Measurements from ENCODE around the gene GPBP1L1.
A peak's percentile ranks its signal among the peaks of the same experiment; 100 is the strongest.
"Not testable (repeated sequence)": the region's sequence is repeated elsewhere in the genome, so short reads cannot be mapped to it uniquely, and the experiment has no call there.

GPBP1L1 gene, protein sequence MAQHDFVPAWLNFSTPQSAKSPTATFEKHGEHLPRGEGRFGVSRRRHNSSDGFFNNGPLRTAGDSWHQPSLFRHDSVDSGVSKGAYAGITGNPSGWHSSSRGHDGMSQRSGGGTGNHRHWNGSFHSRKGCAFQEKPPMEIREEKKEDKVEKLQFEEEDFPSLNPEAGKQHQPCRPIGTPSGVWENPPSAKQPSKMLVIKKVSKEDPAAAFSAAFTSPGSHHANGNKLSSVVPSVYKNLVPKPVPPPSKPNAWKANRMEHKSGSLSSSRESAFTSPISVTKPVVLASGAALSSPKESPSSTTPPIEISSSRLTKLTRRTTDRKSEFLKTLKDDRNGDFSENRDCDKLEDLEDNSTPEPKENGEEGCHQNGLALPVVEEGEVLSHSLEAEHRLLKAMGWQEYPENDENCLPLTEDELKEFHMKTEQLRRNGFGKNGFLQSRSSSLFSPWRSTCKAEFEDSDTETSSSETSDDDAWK

DNA sequence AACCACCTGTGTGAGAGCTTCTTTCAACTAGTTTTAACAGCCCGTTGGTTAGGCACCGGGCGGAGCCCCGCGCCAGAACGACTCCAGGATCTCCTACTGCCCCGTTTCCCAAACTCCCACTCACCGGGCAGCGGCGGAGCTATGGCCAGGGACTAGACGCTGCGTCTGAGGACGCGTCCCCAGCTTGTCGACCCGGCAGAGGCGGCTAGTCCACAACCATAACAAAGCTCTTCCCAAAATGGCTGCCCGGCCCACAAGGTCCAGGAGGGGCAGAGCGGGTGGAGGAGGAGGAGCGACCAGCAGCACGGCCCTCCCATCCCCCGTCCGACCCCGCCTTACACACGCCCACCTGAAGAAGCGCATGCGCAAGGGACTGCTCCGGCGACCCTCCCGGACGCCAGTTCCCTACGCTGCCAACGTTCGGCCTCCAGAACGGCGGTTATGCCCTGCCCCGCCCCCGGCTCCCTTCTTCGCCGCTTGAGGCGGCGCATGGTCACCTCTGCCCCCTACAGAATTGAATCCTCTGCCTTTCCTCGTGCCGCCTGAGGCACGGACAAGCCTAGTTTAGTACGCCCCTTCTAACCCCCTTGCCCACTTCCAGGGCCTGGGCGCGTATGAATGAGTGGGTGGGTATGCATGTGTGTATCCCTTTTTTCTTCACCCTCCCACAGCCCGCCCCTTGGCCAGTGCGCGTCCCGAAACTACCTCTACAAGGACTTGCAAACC is at the start of gene GPBP1L1:
Gene GPBP1L1, minus strand, starts transcription at position 246 of the 726 bp plus-strand sequence. CDS start 27,446 bp downstream, outside the sequence.
- peak; percentile 98 to 99 (median 98) for DNase-seq

DNA sequence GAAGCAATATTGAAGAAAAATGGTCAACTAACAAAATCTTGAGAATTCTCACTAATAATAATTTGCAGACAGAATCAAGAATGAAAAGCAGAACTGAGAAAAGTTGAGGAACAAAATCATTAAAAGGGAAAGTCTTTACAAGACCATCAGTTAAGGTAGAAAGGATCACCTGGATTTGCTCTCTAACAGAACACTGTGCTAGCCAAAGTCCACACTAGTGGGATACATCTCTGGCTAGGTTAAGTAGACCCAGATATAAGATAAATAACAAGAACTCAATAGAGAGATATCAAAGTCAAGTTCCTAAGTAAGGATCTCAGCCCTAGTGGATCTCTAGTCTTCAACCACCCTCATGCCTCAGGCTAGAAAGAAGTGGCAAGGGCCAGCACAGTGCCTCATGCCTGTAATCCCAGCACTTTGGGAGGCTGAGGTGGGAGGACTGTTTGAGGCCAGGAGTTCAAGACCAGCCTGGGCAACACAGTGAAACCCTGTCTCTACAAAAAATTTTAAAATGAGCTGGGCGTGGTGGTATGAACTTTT is 44.5 kb upstream of the GPBP1L1 start:
- DNase-seq: no peak

DNA sequence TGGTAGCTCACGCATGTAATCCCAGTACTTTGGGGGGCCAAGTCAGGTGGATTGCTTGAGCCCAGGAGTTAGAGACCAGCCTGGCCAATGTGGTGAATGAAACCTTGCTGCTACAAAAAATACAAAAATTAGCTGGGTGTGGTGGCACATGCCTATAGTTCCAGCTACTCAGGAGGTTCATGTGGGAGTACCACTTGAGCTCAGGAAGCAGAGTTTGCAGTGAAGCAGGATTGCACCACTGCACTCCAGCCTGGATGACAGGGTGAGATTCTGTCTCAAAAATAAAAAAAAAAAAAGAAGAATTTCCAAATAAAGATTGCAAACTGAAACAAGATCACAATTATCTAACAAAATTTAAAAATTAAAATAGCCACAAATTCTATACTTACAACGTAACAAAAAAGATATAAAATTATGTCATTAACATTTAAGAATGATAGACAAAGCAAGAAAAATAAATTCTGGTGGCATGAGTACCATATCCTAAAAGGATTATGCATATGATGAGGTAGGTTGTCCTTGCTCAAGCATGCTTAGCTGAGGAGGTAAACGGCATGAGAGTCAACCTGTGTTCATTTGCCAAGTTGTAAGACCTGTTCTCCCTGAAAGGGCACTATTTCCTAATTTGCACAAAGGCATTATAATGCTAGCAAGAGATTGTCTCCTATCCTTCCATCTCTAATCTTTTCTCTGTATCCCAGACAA is 43.9 kb upstream of the GPBP1L1 start:
- DNase-seq: peak; percentile 22 to 43 (median 26)

DNA sequence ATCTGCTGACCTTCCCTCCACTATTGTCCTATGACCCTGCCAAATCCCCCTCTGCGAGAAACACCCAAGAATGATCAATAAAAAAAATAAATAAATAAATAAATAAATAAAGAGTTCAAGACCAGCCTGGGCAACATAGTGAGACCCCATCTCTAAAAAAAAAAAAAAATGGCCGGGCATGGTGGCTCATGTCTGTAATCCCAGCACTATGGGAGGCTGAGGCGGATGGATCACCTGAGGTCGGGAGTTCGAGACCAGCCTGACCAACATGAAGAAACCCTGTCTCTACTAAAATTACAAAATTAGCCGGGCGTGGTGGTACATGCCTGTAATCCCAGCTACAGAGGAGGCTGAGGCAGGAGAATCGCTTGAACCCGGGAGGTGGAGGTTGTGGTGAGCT is 39.7 kb upstream of the GPBP1L1 start:
- not testable (repeated sequence) for DNase-seq

DNA sequence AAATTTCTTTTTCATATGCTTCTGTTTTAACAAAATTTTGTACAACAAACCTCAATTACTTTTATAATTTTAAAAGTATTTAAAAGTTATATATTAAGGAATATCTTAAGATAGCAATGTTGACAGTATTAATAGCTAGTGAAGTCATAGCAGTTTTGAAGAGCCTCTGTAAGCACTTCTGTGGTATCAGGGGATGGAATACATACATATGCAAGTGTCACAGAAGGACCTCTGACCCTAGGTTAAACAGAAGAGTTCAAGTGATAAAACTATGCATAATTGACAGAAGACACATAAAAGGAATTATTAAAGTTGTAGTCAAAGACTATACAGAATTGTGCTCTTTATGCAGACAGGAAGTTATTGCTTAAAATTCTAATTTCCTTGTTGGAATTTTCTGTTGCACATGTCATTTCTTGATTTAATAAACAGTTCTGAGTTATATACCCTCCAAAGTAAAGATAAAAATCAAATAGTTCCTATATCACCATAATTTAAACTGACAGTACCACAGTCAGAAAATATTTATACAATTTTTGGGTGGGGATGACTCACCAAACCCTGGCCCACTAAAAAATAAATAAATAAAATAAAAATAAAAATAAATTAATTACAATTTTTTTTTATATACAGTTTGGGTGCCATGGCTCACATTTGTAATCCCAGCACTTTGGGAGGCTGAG is 37.1 kb upstream of the GPBP1L1 start:
- peak in 2 of 3 donors; percentile 21 to 26 for DNase-seq

DNA sequence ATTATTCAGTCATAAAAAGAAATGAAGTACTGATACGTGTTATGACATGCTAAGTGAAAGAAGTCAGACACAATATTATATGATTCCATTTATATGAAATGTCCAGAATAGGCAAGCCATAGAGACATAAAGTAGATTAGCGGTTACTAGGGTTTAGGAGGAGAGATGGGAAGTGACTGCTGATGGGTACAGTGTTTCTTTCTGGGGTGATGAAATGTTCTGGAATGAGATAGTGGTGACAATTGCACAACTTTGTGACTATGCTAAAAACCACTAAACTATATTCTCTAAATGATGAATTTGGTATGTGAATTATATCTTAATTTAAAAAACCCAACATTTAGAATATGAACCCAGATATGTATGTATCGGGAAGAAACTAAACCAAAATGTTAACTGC is 36.5 kb upstream of the GPBP1L1 start:
- peak; percentile 40 to 70 (median 58) for DNase-seq

DNA sequence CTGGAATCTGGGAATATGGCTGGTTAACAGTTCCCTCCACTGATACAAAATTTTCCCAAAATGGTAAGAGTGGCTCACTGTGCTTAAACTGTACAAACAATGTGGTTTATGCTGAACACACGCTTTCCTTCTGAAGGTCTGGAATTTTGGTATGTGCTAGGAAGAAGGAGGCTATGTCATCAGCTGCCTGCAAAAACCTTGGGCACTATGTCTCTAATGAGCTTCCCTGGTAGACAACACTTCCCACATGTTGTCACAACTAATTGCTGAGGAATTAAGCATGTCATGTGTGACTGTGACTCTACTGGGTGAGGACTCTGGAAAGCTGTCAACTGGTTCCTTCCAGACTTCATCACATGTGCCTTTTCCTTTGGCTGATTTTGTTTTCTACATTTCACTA is 34.9 kb upstream of the GPBP1L1 start:
- DNase-seq: no peak

DNA sequence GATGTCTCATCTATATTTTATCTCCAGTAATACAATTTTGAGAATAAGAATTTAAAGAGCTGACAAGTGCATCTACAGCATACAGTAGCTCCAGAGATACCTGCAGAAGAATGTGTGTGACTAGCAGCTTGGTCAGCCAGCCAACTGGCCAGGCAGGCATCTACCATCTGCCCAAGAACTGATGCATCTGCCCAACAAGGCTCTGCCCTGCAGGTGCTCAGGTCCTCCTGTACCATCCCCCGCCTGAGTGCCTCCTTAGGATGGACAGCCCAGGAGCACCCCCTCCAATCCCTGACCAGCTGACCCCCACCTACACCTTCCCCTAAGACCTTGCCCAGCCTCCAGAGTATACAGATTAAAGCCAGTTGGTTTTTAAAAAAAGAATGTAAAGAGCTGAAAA is 32.0 kb upstream of the GPBP1L1 start:
- no peak for DNase-seq

DNA sequence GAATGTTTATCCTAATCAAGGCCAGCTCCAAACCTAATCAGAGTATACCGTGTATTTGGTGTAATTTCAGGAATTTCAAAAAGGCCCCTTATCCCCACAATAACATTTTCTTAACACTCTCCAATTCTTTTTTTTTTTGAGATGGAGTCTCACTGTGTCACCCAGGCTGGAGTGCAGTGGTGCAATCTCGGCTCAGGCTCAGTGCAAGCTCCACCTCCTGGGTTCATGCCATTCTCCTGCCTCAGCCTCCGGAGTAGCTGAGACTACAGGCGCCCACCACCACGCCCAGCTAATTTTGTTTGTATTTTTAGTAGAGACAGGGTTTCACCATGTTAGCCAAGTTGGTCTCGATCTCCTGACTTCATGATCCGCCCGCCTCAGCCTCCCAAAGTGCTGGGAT is 31.1 kb upstream of the GPBP1L1 start:
- not testable (repeated sequence) for DNase-seq

DNA sequence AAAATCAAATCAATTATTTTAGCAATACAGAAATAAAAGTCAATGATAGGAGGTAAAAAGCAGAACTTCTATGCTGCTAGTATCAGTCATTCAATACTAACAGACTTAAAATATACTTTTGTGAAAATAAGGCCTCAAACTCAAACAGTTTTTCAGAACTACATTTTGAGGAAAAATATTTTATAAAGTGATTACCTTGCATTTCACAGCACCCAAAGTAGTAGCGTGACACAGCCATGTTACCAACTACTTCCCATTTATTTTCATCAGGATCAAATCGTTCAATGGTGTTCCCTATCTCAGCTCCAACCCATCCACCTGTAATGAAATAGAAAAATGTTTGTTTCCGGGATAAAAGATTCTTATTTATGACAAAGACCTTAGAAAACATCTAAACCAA is 30.4 kb upstream of the GPBP1L1 start:
- no peak for DNase-seq

DNA sequence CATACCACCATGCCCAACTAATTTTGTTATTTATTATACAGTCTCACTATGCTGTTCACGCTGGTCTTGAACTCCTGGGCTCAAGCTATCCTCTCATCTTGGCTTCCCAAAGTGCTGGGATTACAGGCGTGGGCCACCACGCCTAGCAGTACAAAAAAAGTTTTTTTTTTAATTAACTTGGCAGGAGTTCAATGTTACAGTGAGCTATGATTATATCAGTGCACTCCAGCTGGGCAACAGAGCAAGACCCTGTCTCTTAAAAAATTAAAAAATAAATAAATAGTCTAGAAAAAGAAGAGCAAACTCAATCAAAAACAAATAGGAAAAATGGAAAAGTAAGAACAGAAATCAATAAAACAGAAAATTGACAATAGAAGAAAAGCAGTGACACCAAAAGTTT is 27.4 kb upstream of the GPBP1L1 start:
- DNase-seq: no peak

DNA sequence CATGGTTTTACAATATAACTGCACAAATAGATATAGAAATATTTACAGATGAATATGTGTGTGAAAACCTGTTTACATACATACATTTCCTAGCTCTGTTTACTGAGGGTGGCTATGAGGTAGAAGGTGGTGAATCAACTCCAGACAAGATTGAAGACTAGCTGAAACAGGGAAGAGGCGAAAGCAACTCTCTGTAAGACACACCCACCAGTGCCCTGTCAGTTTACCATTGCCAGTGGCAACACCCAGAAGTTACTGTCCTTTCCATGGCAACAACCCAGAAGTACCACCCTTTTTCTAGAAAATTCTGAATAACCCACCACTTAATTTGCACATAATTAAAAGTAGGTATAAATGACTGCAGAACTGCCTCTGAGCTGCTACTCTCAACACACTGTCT is 18.3 kb upstream of the GPBP1L1 start:
- no peak for DNase-seq

DNA sequence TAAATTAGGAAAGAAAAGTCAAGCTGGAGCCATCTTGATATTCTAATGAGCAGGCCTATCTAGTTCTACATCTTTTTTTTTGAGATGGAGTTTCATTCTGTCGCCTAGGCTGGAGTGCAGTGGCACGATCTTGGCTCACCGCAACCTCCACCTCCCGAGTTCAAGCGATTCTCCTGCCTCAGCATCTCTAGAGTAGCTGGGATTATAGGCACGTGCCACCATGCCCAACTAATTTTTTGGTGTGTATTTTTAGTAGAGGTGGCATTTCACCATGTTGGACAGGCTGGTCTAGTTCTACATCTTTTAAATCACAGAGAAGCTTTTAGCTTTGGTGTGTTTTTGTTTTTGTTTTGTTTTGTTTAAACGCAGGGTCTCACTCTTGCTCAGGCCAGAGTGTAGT is 8.5 kb upstream of the GPBP1L1 start:
- no peak for DNase-seq

DNA sequence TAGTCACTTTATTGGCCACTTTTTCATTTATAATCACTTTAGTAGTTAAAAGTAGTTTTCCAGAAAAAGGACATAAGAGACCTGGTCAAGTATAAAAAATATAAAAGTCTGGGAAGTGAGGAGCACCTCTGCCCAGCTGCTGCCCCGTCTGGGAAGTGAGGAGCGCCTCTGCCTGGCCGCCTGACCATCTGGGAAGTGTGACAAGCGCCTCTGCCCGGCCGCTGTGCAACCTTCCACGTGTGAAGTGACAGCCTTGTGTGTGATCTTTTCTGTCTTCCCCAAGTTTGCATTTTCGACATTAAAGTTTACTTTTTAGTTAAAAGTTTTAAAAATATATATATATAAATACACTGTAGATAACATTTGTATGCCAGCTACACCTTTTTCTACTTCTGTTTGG is 7.5 kb upstream of the GPBP1L1 start:
- DNase-seq: not testable (repeated sequence)

DNA sequence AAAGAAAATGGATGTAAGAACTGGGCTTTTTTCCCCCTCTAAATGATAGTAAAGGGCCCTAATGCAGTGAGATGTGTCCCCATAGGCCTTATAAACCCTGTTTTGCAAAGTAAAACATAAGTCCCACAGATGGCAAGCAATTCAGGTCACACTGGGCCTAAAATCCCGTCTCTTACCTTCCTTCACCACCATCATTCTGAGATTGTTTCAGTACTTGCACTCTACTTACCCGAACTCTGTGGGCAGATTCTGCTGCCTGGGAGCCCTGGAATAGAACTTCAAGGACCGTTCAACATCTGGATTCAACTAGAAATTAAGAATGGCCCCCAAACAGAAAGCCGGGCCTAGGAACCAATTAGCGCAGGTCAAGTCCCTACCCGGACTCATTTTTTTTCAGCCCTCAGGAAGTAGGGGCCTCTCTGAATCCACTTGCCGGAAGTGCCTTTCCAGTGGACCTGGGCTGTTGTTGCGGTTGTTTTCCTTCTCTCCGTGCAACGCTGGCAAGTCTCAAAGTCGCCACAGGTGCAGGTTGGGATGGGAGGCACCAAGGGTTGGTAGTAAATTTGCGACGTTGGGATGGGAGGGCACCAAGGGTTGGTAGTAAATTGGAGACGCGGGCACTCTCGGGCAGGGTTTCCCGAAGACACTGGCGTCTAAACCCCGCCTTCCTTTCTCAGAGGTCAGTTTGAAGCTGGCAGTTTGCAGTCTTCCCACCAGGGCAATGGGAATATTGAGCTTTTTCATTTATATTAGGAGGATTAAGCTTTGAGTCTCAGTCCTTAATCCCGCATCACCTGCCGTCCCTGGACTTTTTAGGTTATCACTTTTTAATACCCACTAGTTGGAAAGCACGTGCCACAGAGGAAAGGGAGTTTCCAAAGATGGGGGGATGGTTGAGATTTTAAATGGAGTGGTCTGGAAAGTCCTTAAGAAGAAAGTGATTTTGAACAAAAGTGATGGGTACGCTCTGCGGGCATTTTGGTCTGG is 1.7 kb upstream of the GPBP1L1 start, which contains the start of gene TMEM69:
Gene TMEM69, plus strand, starts transcription at position 428 of the 987 bp plus-strand sequence. CDS start 2,888 bp downstream, outside the sequence.
- DNase-seq: peak; percentile 88 to 92 (median 89)

DNA sequence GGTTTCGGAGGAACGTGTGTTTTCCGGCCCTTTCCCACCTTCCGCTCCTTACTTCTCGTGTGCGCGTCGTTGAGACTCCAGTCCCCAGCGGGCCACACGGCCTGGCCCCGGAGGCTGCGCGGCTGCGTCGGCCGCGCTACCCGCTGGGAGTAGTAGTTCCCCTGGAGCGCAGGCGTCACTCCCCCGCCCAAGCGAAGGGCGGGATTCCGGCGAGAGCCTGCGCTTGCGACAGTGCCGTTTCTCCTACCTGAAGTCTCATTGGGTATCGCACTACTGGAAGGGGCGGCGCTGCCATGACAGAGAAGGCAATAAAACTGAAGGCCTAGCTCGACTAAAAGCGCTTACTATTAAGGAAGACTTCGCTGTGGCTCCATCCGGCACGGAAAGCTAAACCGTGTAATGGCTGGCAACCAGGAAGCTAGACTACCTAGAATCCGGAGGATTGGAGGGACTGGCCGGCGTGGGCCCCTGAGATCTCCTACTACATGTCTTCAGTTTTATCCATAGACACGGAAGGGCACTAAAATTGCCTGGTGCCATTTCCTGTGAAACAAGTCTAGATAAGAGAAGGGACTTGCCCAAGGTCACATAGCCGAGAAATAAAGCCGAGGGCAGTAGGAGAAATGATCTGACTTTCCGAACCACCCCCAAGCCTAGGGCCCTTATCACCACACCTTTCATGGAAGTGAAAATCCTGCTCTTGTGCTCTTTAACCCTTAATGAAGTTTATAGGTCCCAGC is 851 bp upstream of the GPBP1L1 start:
- peak; percentile 99 for DNase-seq

DNA sequence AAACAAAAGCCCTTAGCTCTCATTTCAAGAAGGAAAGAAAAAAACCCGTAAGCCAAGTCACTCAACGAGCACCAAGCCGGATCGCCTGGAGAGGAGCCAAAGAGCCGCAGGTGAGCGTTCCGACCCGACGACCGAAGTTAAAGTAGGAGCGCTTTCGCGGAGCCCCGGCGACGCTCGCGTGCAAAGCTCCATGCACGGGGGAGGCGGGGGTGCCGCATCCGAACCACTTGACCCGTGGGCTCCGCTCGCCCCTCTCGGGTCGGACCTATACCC is 382 bp downstream of the GPBP1L1 start:
- DNase-seq: peak; percentile 33 to 55 (median 34)

DNA sequence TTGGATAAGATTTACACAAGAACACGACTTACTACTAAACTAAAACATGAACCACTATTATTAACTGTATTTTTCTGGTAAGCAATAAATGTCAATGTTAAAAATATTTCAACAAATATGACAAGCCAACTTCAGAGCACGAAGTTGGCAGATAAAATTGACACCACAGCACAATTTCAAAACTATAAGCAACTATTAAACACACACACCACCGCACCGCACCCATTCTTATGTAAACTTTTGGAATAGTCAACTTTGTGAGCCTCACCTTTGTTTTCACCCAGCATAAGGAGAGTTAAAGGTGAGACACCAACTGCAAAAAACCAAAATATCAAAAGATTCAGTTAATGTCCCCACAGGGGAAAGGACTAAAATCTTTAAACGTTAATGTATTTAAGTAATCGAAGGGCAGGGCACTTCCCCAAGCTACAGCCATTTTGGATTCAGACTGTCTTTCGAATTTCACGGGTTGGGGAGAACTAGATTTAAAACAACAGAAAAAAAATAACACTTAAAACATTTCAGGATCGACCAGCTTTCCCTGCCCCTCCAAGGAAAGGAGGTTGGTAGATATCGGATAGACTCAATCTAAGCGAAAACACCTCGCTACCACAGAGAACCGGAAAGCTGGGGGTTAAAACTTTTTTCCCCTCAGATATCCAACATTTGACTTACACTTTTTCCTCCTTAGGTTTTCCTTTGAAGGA is 872 bp downstream of the GPBP1L1 start:
- peak; percentile 40 to 44 (median 41) for DNase-seq

DNA sequence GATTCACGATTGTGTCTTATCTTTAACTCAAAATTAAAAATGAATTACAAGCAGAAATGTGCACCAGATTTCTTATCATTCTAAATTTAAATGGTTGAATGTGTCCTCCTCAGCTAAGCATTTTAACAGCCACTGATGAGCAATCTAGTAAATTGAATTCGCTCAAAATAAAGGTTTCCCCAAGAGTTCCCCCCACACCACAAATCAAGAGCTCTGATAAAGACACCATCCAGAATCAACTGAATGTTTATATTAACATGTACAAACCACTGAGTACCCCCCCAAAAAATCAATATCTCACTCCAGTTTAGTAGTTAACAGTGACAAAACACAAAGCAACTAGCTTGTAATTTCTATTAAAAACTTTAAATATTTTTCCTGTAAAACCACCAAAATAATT is 1.9 kb downstream of the GPBP1L1 start:
- DNase-seq: no peak

DNA sequence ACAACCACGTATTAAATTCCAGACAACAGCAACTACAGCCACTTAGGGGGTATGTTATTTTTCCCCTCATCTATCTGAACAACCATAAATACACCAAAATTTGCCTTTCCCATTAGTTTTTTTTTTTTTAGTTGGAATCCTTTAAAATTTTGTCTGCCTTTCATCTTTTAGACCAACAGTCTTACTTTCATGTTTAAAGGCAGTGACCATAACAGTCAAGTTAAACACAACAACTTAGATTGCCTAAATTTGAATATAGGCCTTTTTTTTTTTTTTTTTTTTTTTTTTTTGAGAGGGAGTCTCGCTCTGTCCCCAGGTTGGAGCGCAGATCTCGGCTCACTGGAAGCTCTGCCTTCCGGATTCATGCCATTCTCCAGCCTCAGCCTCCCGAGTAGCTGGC is 3.4 kb downstream of the GPBP1L1 start:
- DNase-seq: no peak

Measured in suppressor macrophage treated with lipopolysaccharide for 1 hour (primary cell).